Karpas-422 (cell line): ENCODE measurements around the gene STAC3. TPM values are rescaled to one million over a fixed set of nuclear protein-coding genes. Genes with fewer than 3 reads are reported as not detected.
A peak's percentile ranks its signal among the peaks of the same experiment; 100 is the strongest.

ENCODE experiments used
- DNase-seq: peaks from one replicate; pipeline ENCODE4 v3.0.0-alpha.2; 2015
- H2AFZ ChIP-seq: fragments of 200-600 bp; sonication (generic); 2 replicates; pipeline ENCODE4 v1.6.1; 2014; ENCODE audit warnings: antibody characterized with exemption, low read length, mixed read lengths
- H3K27ac ChIP-seq: fragments of 200-600 bp; sonication (generic); 2 replicates; pipeline ENCODE4 v1.5.1; 2014; ENCODE audit warnings: mild to moderate bottlenecking, low read length, moderate library complexity
- H3K27me3 ChIP-seq: fragments of 200-600 bp; sonication (generic); 2 replicates; pipeline ENCODE4 v1.6.1; 2014; ENCODE audit warnings: low read length, mixed read lengths
- H3K36me3 ChIP-seq: fragments of 200-600 bp; sonication (generic); 2 replicates; pipeline ENCODE4 v1.6.1; 2014; ENCODE audit warnings: low read length, mixed read lengths; ENCODE audit not compliant: insufficient read depth
- H3K4me1 ChIP-seq: fragments of 200-600 bp; sonication (generic); 2 replicates; pipeline ENCODE4 v1.6.1; 2014; ENCODE audit warnings: mild to moderate bottlenecking, low read length, mixed read lengths
- H3K4me2 ChIP-seq: fragments of 200-600 bp; sonication (generic); 2 replicates; pipeline ENCODE4 v1.6.1; 2014; ENCODE audit warnings: low read length, low read depth, mild to moderate bottlenecking; ENCODE audit not compliant: poor library complexity, severe bottlenecking
- H3K4me3 ChIP-seq: fragments of 200-600 bp; sonication (generic); 2 replicates; pipeline ENCODE4 v1.5.1; 2014; ENCODE audit warnings: mild to moderate bottlenecking, antibody characterized with exemption, low read length, mixed read lengths
- H3K79me2 ChIP-seq: fragments of 200-600 bp; sonication (generic); 2 replicates; pipeline ENCODE4 v1.6.1; 2014; ENCODE audit warnings: mild to moderate bottlenecking, low read length, mixed read lengths
- H3K9ac ChIP-seq: fragments of 200-600 bp; sonication (generic); 2 replicates; pipeline ENCODE4 v1.6.0; 2014; ENCODE audit warnings: low read length
- H3K9me2 ChIP-seq: fragments of 200-600 bp; sonication (generic), shearing (Covaris generic); replicated peaks from 2 replicates; pipeline ENCODE4 v1.6.0; 2014; ENCODE audit warnings: mild to moderate bottlenecking, low read length, moderate library complexity; ENCODE audit not compliant: insufficient read depth
- H3K9me3 ChIP-seq: fragments of 300-700, 200-600 bp; sonication (generic); 2 replicates; pipeline ENCODE4 v1.6.1; 2014; ENCODE audit warnings: low read length, mixed read lengths
- H4K20me1 ChIP-seq: fragments of 200-600 bp; sonication (generic); 2 replicates; pipeline ENCODE4 v1.6.1; 2014; ENCODE audit warnings: mild to moderate bottlenecking, antibody characterized with exemption, low read length, low read depth; ENCODE audit not compliant: insufficient read depth
- total RNA-seq: library from RNA; depleted of rRNA; stranded (reverse); fragments of >200 nt; shearing (Covaris generic); gene quantifications from 2 replicates; pipeline ENCODE4 v1.2.3, GENCODE V29; 2014; ENCODE audit warnings: low replicate concordance

STAC3 gene
- total RNA-seq, 1 experiment from 2014 or later: 5.9 TPM

DNA sequence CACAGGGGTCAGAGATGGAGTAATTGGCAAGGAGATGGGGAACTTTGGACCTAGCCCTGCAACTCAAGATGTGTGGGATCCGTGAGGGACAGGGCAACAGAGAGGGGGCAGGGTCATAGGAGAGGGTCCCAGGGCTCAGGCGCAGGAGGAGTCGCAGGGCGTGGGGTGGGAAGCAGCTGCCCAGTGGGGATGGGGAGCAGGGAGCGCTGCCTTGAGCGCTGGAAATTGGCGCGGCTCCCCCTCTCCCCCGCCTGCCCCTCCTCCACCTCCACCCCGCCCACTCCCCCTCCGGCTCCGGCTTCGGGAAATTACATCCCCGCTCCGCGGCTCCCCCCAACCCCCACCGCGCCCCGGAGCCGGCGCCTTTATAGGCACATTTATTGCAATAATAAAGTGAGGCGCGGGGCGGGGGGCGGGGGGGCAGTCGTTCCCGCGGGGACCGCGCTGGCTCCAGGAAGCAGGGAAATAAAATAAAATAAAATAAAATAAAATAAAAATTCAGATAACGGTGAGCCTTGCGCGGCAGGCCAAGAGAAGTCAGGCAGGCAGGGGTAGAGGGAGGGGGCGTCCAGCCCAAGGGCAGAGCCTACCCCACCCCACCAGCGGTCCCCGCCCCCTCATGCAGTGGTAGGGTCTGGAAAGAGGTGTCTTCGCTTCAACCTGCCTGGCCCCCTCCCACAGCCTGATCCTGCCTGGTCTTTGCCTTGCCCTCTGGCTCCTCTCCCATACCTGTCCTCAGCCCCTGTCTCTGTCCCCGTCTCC is 30.8 kb downstream of the STAC3 start:
- Histone ChIP-seq H3K79me2 (no peaks in the 10 kb centered on the region), H3K4me2 (no peak overlapping the region), H3K4me1 (peaks cover 41% of the 10 kb centered on the region), H3K27ac (no peak overlapping the region), H3K9me3 (no peaks in the 10 kb centered on the region), H3K36me3 (no peaks in the 10 kb centered on the region), H3K9ac (no peak overlapping the region), H3K9me2 (no peaks in the 10 kb centered on the region), H2AFZ (no peak overlapping the region), H4K20me1 (peaks cover 5% of the 10 kb centered on the region; the same call in 1 of the 2 replicates), H3K27me3 (no peaks in the 10 kb centered on the region; the same call in 1 of the 2 replicates), H3K4me3 (no peak overlapping the region)
- no peak for DNase-seq

- H4K20me1 ChIP-seq: peaks cover 10% of the 10 kb centered on the region; the same call in 1 of the 2 replicates
- no peaks in the 10 kb centered on the region for H3K36me3 ChIP-seq
- no peak overlapping the region for H2AFZ ChIP-seq
- H3K9me3 ChIP-seq: no peaks in the 10 kb centered on the region
- no peaks in the 10 kb centered on the region for H3K9me2 ChIP-seq
- H3K4me2 ChIP-seq: no peak overlapping the region
- no peaks in the 10 kb centered on the region for H3K79me2 ChIP-seq
- H3K4me3 ChIP-seq: no peak overlapping the region
- no peaks in the 10 kb centered on the region; the same call in 1 of the 2 replicates for H3K27me3 ChIP-seq
- peaks cover 43% of the 10 kb centered on the region for H3K4me1 ChIP-seq
- no peak for DNase-seq
- H3K9ac ChIP-seq: no peak overlapping the region
- H3K27ac ChIP-seq: no peak overlapping the region
Measured at GRCh38 chr12:57219205-57219992, 31.6 kb downstream of the STAC3 start.

GRCh38 chr12:57218030-57218853 is 32.7 kb downstream of the STAC3 start:
- Histone ChIP-seq H3K9me2 (no peaks in the 10 kb centered on the region), H3K27ac (no peak overlapping the region), H3K9ac (no peak overlapping the region), H3K4me2 (no peak overlapping the region), H3K4me3 (no peak overlapping the region), H3K79me2 (no peaks in the 10 kb centered on the region), H3K27me3 (no peaks in the 10 kb centered on the region; the same call in 1 of the 2 replicates), H4K20me1 (peaks cover 10% of the 10 kb centered on the region; the same call in 1 of the 2 replicates), H3K4me1 (peaks cover 55% of the 10 kb centered on the region), H3K9me3 (no peaks in the 10 kb centered on the region), H3K36me3 (no peaks in the 10 kb centered on the region), H2AFZ (no peak overlapping the region)
- DNase-seq: no peak

- H3K4me2 ChIP-seq: peak overlapping the region; percentile 94
- H3K4me3 ChIP-seq: peak overlapping the region; percentile 70
- peak overlapping the region; percentile 65 for H3K9ac ChIP-seq
- H3K27ac ChIP-seq: no peak overlapping the region
- H4K20me1 ChIP-seq: peaks cover 10% of the 10 kb centered on the region; the same call in 1 of the 2 replicates
- H3K27me3 ChIP-seq: no peaks in the 10 kb centered on the region; the same call in 1 of the 2 replicates
- H3K4me1 ChIP-seq: peaks cover 52% of the 10 kb centered on the region
- H3K36me3 ChIP-seq: no peaks in the 10 kb centered on the region
- H2AFZ ChIP-seq: no peak overlapping the region
- H3K79me2 ChIP-seq: no peaks in the 10 kb centered on the region
- no peaks in the 10 kb centered on the region for H3K9me3 ChIP-seq
- no peaks in the 10 kb centered on the region for H3K9me2 ChIP-seq
- DNase-seq: no peak
Measured at GRCh38 chr12:57216921-57217879, 33.8 kb downstream of the STAC3 start.

GRCh38 chr12:57216014-57216911 is 34.7 kb downstream of the STAC3 start, which contains the start of gene NXPH4:
Gene NXPH4 (plus strand): TSS chr12:57216794. CDS start chr12:57216970, 176 bp downstream.
- Histone ChIP-seq H3K4me2 (peak within 1 kb of the TSS; percentile 94), H3K9me2 (no peaks in the 10 kb centered on the region), H3K4me3 (peak within 1 kb of the TSS; percentile 70), H2AFZ (no peak within 1 kb of the TSS; the same call in 1 of the 2 replicates), H3K9ac (peak within 1 kb of the TSS; percentile 65), H3K79me2 (no peaks in the 10 kb centered on the region), H3K9me3 (no peaks in the 10 kb centered on the region), H3K4me1 (peaks cover 57% of the 10 kb centered on the region), H4K20me1 (peaks cover 10% of the 10 kb centered on the region; the same call in 1 of the 2 replicates), H3K36me3 (no peaks in the 10 kb centered on the region), H3K27ac (no peak within 1 kb of the TSS), H3K27me3 (no peaks in the 10 kb centered on the region; the same call in 1 of the 2 replicates)
- DNase-seq: peak; percentile 80

DNA sequence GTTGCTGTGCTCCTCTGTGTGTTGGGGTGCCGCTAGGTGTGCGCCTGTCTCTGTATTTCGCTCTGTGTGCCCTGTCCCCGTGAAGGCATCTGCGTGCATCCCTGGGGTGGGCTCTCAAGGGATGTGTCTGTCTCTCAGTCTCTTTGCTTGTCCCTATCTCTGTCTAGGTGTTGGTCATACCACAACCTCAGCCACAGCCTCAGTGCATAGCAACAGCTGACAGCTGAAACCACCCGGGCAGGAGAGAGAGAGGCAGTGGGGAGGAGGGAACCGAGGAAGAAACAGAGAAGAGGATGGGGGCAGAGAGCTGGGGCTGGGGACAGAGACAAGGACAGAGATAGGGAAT is 35.3 kb downstream of the STAC3 start:
- H3K4me3 ChIP-seq: peak overlapping the region; percentile 59; the same call in 1 of the 2 replicates
- peaks cover 10% of the 10 kb centered on the region; the same call in 1 of the 2 replicates for H4K20me1 ChIP-seq
- peak overlapping the region; percentile 42 for H3K9ac ChIP-seq
- H3K4me1 ChIP-seq: peaks cover 63% of the 10 kb centered on the region
- H3K9me2 ChIP-seq: no peaks in the 10 kb centered on the region
- DNase-seq: peak; percentile 67
- H2AFZ ChIP-seq: no peak overlapping the region
- peak overlapping the region; percentile 70 for H3K4me2 ChIP-seq
- no peaks in the 10 kb centered on the region for H3K9me3 ChIP-seq
- H3K36me3 ChIP-seq: no peaks in the 10 kb centered on the region
- H3K27ac ChIP-seq: no peak overlapping the region
- H3K79me2 ChIP-seq: no peaks in the 10 kb centered on the region
- no peaks in the 10 kb centered on the region; the same call in 1 of the 2 replicates for H3K27me3 ChIP-seq
